GM19463 (cell line): ENCODE data around the gene HNRNPL.
"Not testable (repeated sequence)": the region's sequence is repeated elsewhere in the genome, so short reads cannot be mapped to it uniquely, and the experiment has no call there.

Experiments
- ATAC-seq: cut with Tn5 transposase; IDR thresholded peaks from one replicate; pipeline ENCODE4 v1.9.1; 2021; ENCODE audit warnings: mild to moderate bottlenecking, moderate library complexity; ENCODE audit not compliant: unreplicated experiment

HNRNPL gene

GRCh38 chr19:38869836-38870607 lies 20.2 kb upstream of the HNRNPL start:
- ATAC-seq = peak; percentile 81

GRCh38 chr19:38869160-38869835 lies 19.5 kb upstream of the HNRNPL start:
- ATAC-seq = no peak

- no peak for ATAC-seq
Measured at GRCh38 chr19:38868551-38868950, 18.8 kb upstream of the HNRNPL start.

- no peak for ATAC-seq
Measured at GRCh38 chr19:38867171-38867780, 17.5 kb upstream of the HNRNPL start.

DNA sequence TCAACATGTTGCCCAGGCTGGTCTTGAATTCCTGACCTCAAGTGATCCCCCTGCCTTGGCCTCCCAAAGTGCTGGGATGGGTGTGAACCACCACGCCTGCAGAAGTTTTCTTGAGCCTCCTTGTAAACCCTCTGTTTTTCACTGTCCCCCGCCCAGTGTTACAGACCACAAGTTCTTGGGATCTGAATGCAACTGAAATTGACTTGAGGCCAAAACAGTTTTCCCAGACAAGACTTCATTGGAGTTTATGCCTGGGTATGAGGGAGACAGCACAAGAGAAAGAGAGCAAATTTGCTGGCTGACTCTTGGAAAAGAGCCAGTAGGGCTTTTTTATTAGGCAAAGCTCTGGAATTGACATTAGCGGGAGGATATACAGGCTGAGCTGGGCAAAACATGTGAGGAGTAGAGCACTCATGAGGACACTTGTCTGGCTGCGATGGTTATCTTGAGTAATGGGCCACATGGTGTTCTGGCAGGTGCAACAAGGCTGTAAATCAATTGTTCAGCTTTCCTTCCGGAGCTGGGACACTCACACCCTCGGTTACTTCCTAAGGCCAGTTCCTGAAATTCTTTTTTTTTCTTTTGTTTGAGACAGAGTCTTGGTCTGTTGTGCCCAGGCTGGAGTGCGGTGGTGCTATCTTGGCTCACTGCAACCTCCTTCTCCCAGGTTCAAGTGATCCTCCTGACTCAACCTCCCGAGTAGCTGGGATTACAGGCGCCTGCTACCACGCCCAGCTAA lies 12.7 kb upstream of the HNRNPL start:
- ATAC-seq = no peak

- no peak for ATAC-seq
Measured at GRCh38 chr19:38861368-38861767, 11.6 kb upstream of the HNRNPL start.

GRCh38 chr19:38859631-38860204 lies 9.9 kb upstream of the HNRNPL start:
- not testable (repeated sequence) for ATAC-seq

DNA sequence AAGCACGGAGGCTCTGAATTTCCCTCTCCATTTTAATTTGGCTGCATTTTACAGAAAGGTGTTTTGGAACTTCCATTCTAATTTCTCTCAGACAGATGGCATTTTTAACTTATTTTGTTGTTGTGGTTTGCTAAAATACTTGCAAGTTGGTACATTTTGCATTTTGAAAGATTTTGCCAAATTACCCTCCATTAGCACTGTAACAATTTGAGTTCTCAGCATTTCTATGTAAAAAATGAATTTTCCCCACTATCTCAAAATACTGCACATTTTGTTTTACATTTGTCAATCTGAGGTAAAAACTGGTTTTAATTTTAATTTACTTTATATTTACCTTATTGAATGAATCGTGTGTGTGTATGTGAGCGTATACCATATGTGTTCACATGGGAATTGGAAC lies 7.0 kb upstream of the HNRNPL start:
- ATAC-seq = no peak

DNA sequence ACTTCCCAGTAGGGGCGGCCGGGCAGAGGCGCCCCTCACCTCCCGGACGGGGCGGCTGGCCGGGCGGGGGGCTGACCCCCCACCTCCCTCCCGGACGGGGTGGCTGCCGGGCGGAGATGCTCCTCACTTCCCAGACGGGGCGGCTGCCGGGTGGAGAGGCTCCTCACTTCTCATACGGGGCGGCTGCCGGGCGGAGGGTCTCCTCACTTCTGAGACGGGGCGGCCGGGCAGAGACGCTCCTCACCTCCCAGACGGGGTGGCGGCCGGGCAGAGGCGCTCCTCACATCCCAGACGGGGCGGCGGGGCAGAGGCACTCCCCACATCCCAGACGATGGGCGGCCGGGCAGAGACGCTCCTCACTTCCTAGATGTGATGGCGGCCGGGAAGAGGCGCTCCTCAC lies 6.0 kb upstream of the HNRNPL start:
- ATAC-seq = not testable (repeated sequence)

DNA sequence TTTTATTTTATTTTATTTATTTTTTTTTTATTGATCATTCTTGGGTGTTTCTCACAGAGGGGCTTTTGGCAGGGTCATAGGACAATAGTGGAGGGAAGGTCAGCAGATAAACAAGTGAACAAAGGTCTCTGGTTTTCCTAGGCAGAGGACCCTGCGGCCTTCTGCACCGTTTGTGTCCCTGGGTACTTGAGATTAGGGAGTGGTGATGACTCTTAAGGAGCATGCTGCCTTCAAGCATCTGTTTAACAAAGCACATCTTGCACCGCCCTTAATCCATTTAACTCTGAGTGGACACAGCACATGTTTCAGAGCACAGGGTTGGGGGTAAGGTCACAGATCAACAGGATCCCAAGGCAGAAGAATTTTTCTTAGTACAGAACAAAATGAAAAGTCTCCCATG lies 5.2 kb upstream of the HNRNPL start:
- not testable (repeated sequence) for ATAC-seq

DNA sequence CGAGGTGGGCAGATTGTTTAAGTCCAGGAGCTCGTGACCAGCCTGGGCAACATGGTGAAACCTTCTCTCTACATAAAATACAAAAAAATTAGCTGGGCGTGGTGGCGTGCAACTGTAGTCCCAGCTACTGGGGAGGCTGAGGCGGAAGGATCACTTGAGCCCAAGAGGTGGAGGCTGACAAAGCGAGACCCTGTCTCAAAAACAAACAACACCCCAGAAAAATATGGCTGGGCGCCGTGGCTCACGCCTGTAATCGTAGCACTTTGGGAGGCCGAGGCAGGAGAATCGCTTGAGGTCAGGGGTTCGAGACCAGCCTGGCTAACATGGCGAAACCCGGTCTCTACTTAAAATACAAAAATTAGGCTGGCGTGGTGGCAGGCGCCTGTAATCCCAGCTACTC lies 3.4 kb upstream of the HNRNPL start:
- ATAC-seq = no peak

GRCh38 chr19:38852231-38853044 lies 2.7 kb upstream of the HNRNPL start:
- ATAC-seq = no peak

- peak; percentile 14 for ATAC-seq
Measured at GRCh38 chr19:38851622-38852230, 1.9 kb upstream of the HNRNPL start.

DNA sequence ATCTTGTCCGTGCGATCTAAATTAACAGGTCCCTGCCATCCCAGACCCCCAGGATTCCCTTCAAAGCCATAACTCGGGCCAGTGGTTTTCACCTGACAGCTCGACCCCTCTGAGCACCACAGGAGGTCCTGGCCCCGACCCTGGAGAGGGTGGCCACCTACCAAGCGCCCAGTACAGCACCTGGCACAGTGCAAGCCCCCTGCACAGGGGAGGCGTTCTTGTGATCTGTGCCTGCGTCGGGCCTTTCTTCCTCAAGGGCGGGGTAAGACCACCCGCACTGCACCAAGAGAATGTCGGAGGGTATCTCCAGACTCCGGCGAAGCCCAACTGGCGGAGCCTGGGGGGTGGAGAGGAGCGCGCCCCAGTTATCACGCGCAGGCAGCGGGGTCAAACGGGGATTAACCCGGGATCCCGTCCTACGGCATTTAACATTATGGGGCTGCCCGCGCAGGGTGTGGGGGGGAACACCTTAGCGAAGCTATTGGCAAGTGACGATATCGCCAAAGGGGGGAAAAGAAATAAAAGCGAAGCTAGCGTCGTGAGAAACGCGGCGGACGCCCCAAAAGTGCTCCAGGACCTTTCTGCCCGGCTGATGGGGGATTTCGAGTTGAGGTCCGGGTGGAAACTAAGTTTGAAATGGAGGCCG lies 1.3 kb upstream of the HNRNPL start:
- no peak for ATAC-seq

DNA sequence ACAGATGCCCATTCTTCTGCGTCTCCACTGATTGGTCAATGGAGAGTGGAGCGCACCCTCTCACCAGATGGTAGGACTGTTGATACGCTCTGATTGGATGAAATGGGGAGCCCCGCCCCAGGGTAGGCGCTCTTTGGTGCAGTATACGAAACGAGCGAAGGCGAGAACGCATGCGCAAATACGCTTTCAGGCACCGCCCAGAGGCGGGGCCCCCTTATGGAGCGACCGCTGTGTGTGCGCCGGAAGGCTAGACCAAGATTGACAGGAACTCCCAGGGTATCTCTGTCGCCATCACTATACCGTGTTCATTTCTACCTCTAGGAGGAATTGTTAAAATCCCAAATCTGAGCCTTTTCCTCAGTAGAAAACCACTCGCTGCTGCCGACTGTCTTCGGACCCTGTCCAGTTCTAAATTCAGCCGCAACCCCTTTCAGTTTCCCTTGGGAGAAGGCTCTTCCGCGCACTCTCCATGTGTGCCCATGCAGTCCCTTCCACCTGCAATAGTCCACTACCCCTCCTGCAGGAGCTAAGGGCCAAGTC lies 720 bp upstream of the HNRNPL start:
- ATAC-seq = peak; percentile 75

DNA sequence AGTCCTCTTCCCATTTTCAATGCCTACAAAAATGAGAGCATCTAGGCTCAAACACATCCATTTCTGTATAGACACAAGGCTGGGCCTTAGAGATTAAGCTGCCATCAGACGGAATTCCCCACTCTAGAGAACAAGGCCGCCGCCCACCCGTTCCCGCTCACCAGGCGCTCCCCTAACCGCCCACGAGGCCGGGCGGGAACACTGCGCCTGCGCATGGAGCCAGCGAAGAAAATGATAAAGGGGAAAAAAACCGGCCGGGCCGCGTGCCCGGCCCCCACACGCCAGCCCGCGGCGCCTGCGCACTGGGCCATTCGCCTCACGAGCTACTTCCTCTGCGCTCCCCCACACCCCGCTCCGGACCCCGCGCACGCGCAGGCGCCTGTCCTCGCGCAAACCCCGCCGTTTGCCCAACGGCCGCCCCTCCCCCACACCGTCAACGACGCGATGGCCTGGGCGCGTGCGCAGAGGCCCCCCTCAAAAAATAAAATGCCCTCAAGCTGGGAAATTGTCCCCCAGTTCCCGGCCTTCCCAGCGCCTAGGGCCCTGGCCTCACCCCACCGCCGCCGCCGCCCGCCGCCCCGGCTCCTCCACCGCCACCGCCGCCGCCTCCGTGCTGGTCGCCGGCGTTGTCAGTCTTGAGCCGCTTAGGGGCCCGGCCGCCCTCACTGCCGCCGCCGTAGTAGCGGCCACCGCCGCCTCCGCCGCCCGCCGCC lies 483 bp downstream of the HNRNPL start:
- ATAC-seq = peak; percentile 18

- no peak for ATAC-seq
Measured at GRCh38 chr19:38848299-38849146, 1.3 kb downstream of the HNRNPL start.
